Measurements from ENCODE around the gene SERPINA5. TPM values are rescaled to one million over a fixed set of nuclear protein-coding genes. Genes with fewer than 3 reads are reported as not detected.

The SERPINA5 gene
- total and polyA plus RNA-seq, 8 donors = 52.3 to 139 (median 96.0) TPM

GRCh38 chr14:94614802-94615201, 33.6 kb downstream of the SERPINA5 start:
- Histone ChIP-seq H3K4me1 (peaks cover 9 to 18% (median 17%) of the 10 kb centered on the region in 3 donors), H3K27me3 (no peaks in the 10 kb centered on the region), H3K4me3 (peak overlapping the region; percentile 24 to 57 (median 36)), H3K27ac (peak overlapping the region in 2 of 4 donors; percentile 78 to 87), H3K9me3 (no peaks in the 10 kb centered on the region), H3K36me3 (peaks cover 3 to 24% (median 8%) of the 10 kb centered on the region in 3 donors)
- ATAC-seq (no peak), FAIRE-seq (no peak), DNase-seq (no peak)
- WGBS, 2 donors = 94 to 96% methylated on average over 7 of the region's 7 CpGs
- intact Hi-C loops (cut with DNase I) = no loop called here
- TF ChIP-seq CTCF (IDR thresholded peaks at IDR 0.05) = no peak

GRCh38 chr14:94615254-94615653, 34.0 kb downstream of the SERPINA5 start:
- TF ChIP-seq CTCF (IDR thresholded peaks at IDR 0.05) = no peak
- ATAC-seq (peak in 1 of 4 donors; percentile 5), FAIRE-seq (no peak), DNase-seq (no peak)
- peaks cover 9 to 18% (median 17%) of the 10 kb centered on the region in 3 donors for H3K4me1 ChIP-seq
- intact Hi-C loops (cut with DNase I) = no loop called here
- no peaks in the 10 kb centered on the region for H3K27me3 ChIP-seq
- peaks cover 7 to 29% (median 10%) of the 10 kb centered on the region in 3 donors for H3K36me3 ChIP-seq
- no peaks in the 10 kb centered on the region for H3K9me3 ChIP-seq
- H3K4me3 ChIP-seq = peak overlapping the region; percentile 24 to 57 (median 36)
- WGBS, 2 donors = 98 to 99% methylated on average over 3 of the region's 3 CpGs
- H3K27ac ChIP-seq = peak overlapping the region in 2 of 4 donors; percentile 78 to 87

GRCh38 chr14:94615823-94616570, 34.8 kb downstream of the SERPINA5 start:
- Histone ChIP-seq H3K4me1 (peaks cover 9 to 13% (median 13%) of the 10 kb centered on the region in 3 donors), H3K27ac (peak overlapping the region in 2 of 4 donors; percentile 78 to 87), H3K4me3 (peak overlapping the region; percentile 24 to 57 (median 36)), H3K36me3 (peaks cover 7 to 36% (median 14%) of the 10 kb centered on the region in 3 donors), H3K9me3 (no peaks in the 10 kb centered on the region), H3K27me3 (no peaks in the 10 kb centered on the region)
- FAIRE-seq (no peak), DNase-seq (peak in 1 of 6 donors; percentile 60), ATAC-seq (peak in 1 of 4 donors; percentile 7)
- TF ChIP-seq CTCF (IDR thresholded peaks at IDR 0.05) = no peak
- 82 to 91% methylated on average over 8 of the region's 8 CpGs for WGBS, 2 donors
- intact Hi-C loops (cut with DNase I) = no loop called here

- H3K4me1 ChIP-seq = peaks cover 1 to 4% (median 3%) of the 10 kb centered on the region in 3 donors
- no peak overlapping the region for H3K27ac ChIP-seq
- H3K27me3 ChIP-seq = no peaks in the 10 kb centered on the region
- TF ChIP-seq CTCF (IDR thresholded peaks at IDR 0.05) = no peak
- WGBS, 2 donors = 89 to 94% methylated on average over 5 of the region's 5 CpGs
- DNase-seq (no peak), FAIRE-seq (no peak), ATAC-seq (no peak)
- H3K4me3 ChIP-seq = peak overlapping the region in 2 of 4 donors; percentile 5 to 57
- intact Hi-C loops (cut with DNase I) = no loop called here
- H3K36me3 ChIP-seq = peaks cover 7 to 50% (median 14%) of the 10 kb centered on the region in 3 donors
- no peaks in the 10 kb centered on the region for H3K9me3 ChIP-seq
Measured at GRCh38 chr14:94617366-94617941, 36.2 kb downstream of the SERPINA5 start.

Measured in pancreas (tissue), 10 donors.